Epidermal melanocyte (primary cell): ENCODE results near the gene CORO1C.
"Not testable (repeated sequence)": the region's sequence is repeated elsewhere in the genome, so short reads cannot be mapped to it uniquely, and the experiment has no call there.

Experiments used
- DNase-seq: peaks from one replicate; pipeline ENCODE4 v3.0.0; 2011; ENCODE audit warnings: low spot score; ENCODE audit not compliant: insufficient read length

CORO1C gene

DNA sequence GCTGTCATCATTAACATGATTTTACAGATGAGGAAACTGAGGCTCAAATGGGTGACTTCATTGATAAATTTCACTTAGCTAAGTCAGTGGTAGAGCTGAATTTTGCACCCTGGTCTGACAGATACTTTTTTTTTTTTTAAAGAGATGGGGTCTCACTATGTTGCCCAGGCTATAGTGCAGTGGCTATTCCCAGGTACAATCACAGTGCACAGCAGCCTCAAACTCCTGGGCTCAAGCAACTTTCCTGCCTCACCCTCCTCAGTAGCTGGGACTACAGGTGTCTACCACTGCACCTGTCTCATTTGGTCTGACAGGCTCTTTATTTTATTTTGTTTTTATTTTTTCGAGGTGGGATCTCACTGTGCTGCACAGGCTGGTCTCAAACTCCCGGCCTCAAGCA lies 24.2 kb upstream of the CORO1C start:
- no peak for DNase-seq

DNA sequence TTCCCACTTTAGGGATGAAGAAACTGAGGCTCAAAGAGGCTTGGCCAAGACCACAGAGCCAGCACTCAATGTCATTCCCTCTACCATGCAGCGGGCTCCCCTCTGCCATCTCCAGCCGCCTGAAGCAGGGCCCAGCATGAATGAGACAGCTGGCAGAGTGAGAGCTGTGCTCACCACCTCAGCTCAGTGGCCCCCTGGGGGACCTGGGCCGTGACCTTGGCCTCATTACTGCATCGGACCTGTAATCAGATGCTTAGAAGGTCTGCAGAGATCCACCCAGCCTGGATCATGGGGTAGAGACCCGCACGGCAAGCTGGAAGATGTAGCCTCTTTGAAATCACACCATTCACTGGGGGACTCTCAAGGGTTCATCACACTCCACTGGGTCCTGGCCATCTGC lies 22.7 kb upstream of the CORO1C start:
- no peak for DNase-seq

GRCh38 chr12:108752387-108752786 lies 21.1 kb upstream of the CORO1C start:
- DNase-seq: no peak

DNA sequence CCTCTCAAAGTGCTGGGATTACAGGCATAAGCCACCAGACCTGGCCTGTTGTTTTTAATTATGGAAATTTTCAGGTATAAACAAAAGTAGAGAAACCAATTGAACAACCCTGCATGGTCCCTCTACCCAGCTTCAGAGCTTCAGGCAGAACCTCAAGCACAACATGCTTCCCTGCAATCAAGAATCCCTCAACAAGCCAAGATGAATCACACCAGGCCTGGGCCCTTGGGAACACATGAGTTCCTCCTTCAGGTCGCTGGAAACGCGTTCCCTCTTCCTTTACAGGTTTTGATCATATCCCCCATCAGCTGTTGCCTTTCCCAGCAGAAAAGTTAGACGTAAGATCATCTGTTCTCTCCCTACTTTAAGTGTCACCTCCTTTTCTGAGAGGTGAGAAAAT lies 20.5 kb upstream of the CORO1C start:
- DNase-seq: no peak

GRCh38 chr12:108751003-108751402 lies 19.7 kb upstream of the CORO1C start:
- DNase-seq: not testable (repeated sequence)

DNA sequence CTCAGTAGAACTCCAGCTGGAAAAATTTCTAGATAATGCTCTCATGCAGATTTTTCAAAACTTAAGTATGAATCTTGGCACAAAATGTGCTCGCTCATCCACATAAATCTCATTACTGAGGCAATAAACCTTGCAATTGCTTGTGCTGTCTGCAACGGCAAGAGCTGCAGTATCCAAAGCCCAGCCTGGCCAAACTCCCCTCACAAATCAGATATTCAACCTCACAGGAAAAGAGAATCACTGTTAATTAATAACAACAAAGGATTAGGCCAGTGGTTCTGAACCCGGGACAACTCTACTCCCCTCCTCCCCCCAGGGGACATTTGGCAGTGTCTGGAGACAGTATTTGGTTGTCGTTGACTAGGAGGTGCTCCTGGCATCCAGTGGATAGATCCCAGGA lies 19.2 kb upstream of the CORO1C start:
- no peak for DNase-seq

GRCh38 chr12:108747563-108747962 lies 16.2 kb upstream of the CORO1C start:
- no peak for DNase-seq

DNA sequence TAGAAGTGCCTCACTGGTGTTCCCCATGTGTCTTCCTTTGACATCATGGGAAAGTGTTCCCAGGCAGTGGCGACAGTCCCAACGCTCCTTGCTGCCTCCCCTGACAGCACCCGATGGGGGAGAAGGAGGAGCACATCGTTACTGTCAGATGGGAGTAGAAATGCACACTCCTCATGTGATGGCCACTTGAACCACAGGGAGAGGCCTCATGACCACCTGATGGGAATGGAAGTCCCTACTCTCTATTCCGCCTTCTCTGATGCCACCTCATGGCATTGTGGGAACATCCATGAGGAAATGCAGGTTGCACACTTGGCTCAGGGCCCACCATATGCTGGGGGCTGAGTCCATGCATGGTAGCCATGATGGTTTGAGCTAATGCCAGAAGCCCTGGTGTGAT lies 14.3 kb upstream of the CORO1C start:
- no peak for DNase-seq

- no peak for DNase-seq
Measured at GRCh38 chr12:108744021-108744897, 12.9 kb upstream of the CORO1C start.

DNA sequence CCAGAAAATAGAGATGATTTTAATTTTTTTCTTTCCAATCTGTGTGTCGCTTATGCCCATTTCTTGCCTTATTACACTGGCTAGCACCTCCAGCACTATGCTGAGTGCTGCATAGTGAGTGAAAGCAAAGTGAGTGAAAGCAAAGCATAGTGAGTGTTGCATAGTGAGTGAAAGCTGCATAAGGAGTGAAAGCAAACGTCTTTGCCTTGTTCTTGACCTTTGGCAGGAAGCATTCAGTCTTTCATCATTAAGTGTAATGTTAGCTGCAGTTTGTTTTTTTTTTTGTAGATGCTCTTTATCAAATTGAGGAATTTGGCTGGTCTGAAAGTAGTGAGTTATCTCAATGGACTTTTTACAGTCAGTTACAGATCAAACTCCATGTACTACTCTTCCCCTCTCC lies 6.9 kb upstream of the CORO1C start:
- DNase-seq: no peak

DNA sequence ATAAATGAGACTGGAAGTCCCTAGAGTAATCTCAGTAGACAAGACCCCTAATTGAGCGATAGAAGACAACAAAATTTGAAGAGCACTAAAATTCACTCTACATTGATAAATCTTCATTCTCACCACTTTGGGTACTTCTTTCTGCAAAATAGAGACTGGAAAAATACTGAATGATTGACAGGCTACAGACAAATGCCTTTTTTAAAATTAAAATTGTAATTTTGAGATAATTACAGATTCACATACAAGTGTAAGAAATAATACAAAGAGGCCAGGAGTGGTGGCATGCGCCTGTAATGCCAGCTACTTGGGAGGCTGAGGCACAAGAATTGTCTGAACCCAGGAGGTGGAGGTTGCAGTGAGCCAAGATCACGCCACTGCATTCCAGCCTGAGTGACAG lies 4.5 kb upstream of the CORO1C start:
- no peak for DNase-seq

DNA sequence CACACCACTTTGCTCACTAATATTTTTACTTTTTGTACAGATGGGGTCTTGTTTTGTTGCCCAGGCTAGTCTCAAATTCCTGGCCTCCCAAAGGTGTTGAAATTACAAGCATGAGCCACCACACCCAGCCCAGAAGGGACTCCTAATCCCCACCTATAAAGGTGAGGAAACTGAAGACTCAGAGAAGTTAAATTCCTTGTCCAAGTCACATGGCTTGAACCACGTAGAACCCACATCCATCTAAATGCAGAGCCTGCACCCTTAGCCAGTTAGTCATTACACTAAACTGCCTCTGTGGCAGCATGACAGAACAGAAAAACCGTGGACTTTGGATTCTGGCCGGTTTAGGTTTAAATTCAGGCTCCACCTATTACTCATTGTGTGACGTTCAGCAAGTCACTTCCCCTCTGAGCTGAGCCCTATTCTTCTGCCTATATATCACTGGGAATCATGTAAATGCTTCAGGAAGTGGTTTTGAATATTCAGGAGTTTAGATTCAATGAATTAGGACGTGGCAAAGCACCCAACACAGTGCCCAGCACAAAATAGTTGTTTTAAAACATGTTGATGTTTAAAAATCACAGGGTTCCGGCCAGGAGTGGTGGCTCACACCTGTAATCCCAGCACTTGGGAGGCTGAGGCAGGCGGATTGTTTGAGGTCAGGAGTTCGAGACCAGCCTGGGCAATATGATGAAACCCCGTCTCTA lies 3.0 kb upstream of the CORO1C start:
- no peak for DNase-seq

- DNase-seq: not testable (repeated sequence)
Measured at GRCh38 chr12:108733230-108733531, 1.9 kb upstream of the CORO1C start.

DNA sequence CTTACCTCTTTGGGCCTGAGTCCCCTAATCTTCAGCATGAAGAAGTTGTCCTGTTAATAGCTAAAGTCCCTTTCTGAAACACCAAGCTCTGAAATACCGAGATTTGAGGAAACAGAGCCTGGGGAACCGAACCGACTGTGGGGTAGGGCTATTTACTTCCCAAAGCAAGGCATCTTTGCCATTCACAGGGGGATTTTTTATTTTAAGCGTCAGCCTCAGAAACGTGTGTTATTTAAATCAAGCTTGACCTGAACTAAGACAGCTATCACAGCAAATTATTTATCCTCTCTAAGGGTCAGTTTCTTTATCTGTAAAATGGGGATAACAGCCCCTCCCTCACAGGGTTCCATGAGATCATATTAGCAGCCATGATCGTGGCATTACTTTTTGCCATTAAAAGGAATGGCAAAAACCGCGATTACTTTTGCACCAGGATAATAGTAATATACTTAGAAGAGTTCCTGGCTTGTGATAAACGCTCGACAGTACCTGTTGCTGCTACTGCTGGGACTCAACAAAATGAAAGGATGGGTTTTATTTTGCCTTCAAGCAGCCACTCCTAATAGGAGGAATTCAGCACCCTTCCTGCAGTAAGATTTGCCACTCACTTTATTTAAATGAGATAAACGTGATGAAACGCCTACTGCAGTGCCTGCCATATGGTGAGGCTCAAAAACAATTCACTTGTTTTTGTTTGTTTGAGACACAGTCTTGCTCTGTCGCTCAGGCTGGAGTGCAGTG lies 1.3 kb upstream of the CORO1C start:
- DNase-seq: no peak

GRCh38 chr12:108731866-108732461 lies 646 bp upstream of the CORO1C start:
- peak; percentile 88 for DNase-seq

DNA sequence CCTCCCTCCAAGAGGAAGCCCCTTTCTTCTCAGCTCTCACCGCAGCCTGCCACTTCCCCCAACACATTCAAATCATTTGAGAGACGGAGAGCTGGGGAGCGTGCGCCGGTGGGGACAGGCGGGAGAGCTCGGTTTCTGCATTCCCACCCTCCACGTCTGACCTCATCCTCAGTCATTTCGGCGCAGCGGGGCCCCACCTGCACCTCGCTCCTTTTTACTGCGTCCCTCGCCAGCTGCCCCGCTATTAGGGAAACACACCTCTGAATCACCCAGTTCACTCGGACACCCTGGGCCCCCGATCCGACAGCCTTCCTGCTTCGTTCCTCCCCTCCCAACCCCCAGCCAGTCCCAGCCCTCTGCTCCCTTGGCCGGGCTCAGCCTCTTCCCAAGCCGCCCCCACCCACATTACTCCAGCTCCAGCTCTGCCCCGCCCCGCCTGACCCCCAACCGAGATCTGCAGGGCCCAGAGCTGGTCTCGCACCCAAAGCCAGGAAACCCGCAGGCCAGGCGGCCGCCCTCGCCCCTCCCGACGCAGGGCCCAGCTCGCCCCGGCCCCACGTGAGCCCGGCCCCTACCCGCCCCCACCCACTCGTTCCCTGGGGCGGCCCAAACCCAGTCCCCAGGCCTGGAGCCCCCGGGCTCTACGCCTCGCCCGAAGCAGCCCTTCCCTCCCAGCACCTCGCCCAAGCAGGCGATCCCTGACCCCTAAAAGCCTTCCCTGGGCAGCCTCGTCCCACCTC lies 783 bp downstream of the CORO1C start:
- no peak for DNase-seq

DNA sequence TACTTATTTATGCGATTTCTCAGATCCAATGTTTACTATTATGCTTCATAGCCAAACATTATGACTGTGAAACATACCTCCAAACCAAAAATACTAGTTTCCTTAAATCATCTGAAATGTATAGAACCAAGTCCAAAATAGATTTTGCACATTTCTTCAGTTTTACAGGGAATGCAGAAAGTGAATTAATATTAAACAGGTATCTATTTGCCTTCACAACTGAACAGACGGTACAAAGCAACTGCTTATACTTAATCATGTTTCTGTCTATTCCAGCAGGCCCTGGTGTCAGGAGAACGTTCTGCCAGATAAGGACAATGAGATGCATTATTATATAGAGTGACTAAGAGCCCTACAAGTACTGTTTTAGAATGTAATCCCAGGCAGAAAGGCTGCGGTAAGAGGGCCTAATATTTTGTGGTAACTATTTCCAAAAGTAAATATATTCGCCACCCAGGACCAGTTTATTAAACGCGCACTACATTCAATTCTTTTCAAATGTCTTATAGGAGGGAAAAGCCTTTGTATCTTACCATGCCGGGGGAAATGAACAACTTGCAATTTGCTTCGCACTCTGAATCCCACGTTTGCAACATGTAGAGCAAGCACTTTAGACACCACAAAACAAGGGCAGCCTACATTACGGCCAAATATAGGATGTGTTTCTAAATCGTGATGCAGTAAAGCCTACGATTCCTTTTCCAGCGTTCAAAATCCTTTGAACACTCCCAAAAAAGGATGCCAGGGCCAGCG lies 1.5 kb downstream of the CORO1C start:
- no peak for DNase-seq

DNA sequence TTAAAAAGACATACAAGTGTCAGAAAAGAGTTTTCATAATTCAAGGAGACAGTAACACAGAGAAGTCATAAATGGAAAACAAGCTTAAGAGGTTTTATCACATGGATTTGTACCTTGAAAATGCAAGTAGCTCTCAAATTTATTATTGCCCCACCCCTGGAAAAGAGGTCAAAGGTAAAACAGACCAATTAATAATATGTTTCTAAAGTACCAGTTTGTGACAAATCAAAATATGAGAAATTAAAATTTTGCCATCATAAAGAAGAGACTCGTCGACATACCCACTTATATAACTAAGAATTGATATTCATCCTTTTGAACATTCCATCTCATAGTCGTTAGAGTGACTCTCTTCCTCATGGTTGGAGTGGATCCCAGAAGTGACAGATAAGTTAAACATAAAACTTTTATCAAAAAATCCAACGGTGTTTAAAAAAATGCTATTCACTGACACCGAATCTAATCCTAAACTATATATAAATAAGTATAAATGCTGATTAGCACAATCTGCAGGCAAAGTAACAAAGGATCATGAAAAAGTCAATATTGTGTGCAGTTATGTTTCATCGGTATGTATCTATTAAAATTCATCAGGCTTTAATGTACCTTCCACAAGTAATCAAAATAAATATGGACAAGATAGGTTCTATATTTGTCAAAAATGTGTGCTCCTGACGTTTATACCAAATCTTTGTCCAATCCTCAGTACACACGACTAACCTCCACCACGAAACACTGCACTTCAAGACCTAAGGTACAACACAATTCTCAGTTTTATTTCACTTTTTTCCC lies 2.3 kb downstream of the CORO1C start:
- no peak for DNase-seq

GRCh38 chr12:108727868-108728735 lies 3.2 kb downstream of the CORO1C start:
- no peak for DNase-seq
